Endometrium (tissue), 2 donors: ENCODE results near the gene MFN1.
"Not testable (repeated sequence)": the region's sequence is repeated elsewhere in the genome, so short reads cannot be mapped to it uniquely, and the experiment has no call there.

ENCODE experiments used
- FAIRE-seq: peaks from 2 replicates; lab custom pipeline; 2012; peaks lifted over from hg19 to GRCh38; lab: Jason Lieb, UNC
- donor health status: control.
- donor health status: control.

Gene MFN1

GRCh38 chr3:179347345-179348194 lies at the start of gene MFN1:
Gene MFN1 (plus strand): TSS chr3:179347709. CDS start chr3:179348852, 1,143 bp downstream.
- peak; percentile 94 for FAIRE-seq

- no peak for FAIRE-seq
These were observed 49.4 kb upstream of the MFN1 start for GRCh38 chr3:179297971-179298725.

GRCh38 chr3:179299316-179299715 lies 48.2 kb upstream of the MFN1 start:
- FAIRE-seq, result no peak

- no peak for FAIRE-seq
These were observed 47.4 kb upstream of the MFN1 start for GRCh38 chr3:179299999-179300613.

- no peak for FAIRE-seq
These were observed 45.9 kb upstream of the MFN1 start for GRCh38 chr3:179301645-179302044.

- no peak for FAIRE-seq
These were observed 45.4 kb upstream of the MFN1 start for GRCh38 chr3:179302111-179302510.

- no peak for FAIRE-seq
These were observed 42.9 kb upstream of the MFN1 start for GRCh38 chr3:179304605-179305004.

GRCh38 chr3:179307362-179307761 lies 40.1 kb upstream of the MFN1 start:
- not testable (repeated sequence) for FAIRE-seq

GRCh38 chr3:179308001-179308400 lies 39.5 kb upstream of the MFN1 start:
- FAIRE-seq, result no peak

- no peak for FAIRE-seq
These were observed 38.1 kb upstream of the MFN1 start for GRCh38 chr3:179309225-179310078.

GRCh38 chr3:179318876-179319275 lies 28.6 kb upstream of the MFN1 start:
- FAIRE-seq, result no peak

GRCh38 chr3:179321668-179322285 lies 25.7 kb upstream of the MFN1 start:
- FAIRE-seq, result no peak

- no peak for FAIRE-seq
These were observed 25.0 kb upstream of the MFN1 start, which contains the start of gene ZNF639 for GRCh38 chr3:179322286-179323196. Gene ZNF639 (plus strand): TSS chr3:179323031. CDS start chr3:179328294, 5,263 bp downstream.

- FAIRE-seq, result no peak
These were observed 24.1 kb upstream of the MFN1 start for GRCh38 chr3:179323197-179324110.

- FAIRE-seq, result no peak
These were observed 23.2 kb upstream of the MFN1 start for GRCh38 chr3:179324270-179324754.

GRCh38 chr3:179330438-179330837 lies 17.1 kb upstream of the MFN1 start:
- FAIRE-seq, result no peak

- FAIRE-seq, result no peak
These were observed 15.3 kb upstream of the MFN1 start for GRCh38 chr3:179332240-179332639.

GRCh38 chr3:179333084-179333483 lies 14.4 kb upstream of the MFN1 start:
- no peak for FAIRE-seq

GRCh38 chr3:179336345-179336929 lies 11.1 kb upstream of the MFN1 start:
- no peak for FAIRE-seq
